Daoy (cell line): ENCODE measurements around the gene HSD17B14. TPM values are rescaled to one million over a fixed set of nuclear protein-coding genes. Genes with fewer than 3 reads are reported as not detected.

Source experiments
- total RNA-seq: library from RNA; depleted of rRNA; stranded (reverse); fragments of >200 nt; shearing (Covaris generic); gene quantifications from 2 replicates; pipeline ENCODE4 v1.2.3, GENCODE V29; 2014; rRNA removed

Gene HSD17B14
- total RNA-seq, 1 experiment from 2014 or later, result 0.69 TPM

Other genes with a start within 250 kb of the HSD17B14 start
- not detected in 2 replicates for gene SPACA4, start 229.7 kb downstream of the HSD17B14 start, total RNA-seq
- gene FAM83E, start 221.4 kb downstream of the HSD17B14 start, total RNA-seq, result not detected in 2 replicates
- gene RPL18, start 217.3 kb downstream of the HSD17B14 start, total RNA-seq, result 2,925 and 3,124 TPM in 2 replicates
- 5.1 and 12.7 TPM in 2 replicates for gene SPHK2, start 217.0 kb downstream of the HSD17B14 start, total RNA-seq
- gene DBP, start 199.1 kb downstream of the HSD17B14 start, total RNA-seq, result 3.0 and 10.0 TPM in 2 replicates
- gene CA11, start 190.3 kb downstream of the HSD17B14 start, total RNA-seq, result not detected in 2 replicates
- not detected in 2 replicates for gene NTN5, start 163.5 kb downstream of the HSD17B14 start, total RNA-seq
- gene FUT2, start 140.5 kb downstream of the HSD17B14 start, total RNA-seq, result not detected in 2 replicates
- gene MAMSTR, start 116.8 kb downstream of the HSD17B14 start, total RNA-seq, result 0.34 and 2.9 TPM in 2 replicates
- gene RASIP1, start 95.9 kb downstream of the HSD17B14 start, total RNA-seq, result 0.17 TPM in 1 of 2 replicates, not detected in the other
- not detected in 2 replicates for gene IZUMO1, start 89.6 kb downstream of the HSD17B14 start, total RNA-seq
- 0.39 TPM in 1 of 2 replicates, not detected in the other for gene FUT1, start 83.8 kb downstream of the HSD17B14 start, total RNA-seq
- not detected in 2 replicates for gene FGF21, start 81.0 kb downstream of the HSD17B14 start, total RNA-seq
- 29.5 and 36.7 TPM in 2 replicates for gene BCAT2, start 25.5 kb downstream of the HSD17B14 start, total RNA-seq
- 2.1 and 4.5 TPM in 2 replicates for gene PLEKHA4, start 32.1 kb upstream of the HSD17B14 start, total RNA-seq
- 50.7 and 56.2 TPM in 2 replicates for gene PPP1R15A, start 35.9 kb upstream of the HSD17B14 start, total RNA-seq
- not detected in 2 replicates for gene TULP2, start 62.3 kb upstream of the HSD17B14 start, total RNA-seq
- 105 and 106 TPM in 2 replicates for gene NUCB1, start 63.8 kb upstream of the HSD17B14 start, total RNA-seq
- gene DHDH, start 97.2 kb upstream of the HSD17B14 start, total RNA-seq, result not detected in 2 replicates
- gene BAX, start 118.4 kb upstream of the HSD17B14 start, total RNA-seq, result 43.7 and 54.2 TPM in 2 replicates
- 754 and 855 TPM in 2 replicates for gene FTL, start 128.8 kb upstream of the HSD17B14 start, total RNA-seq
- 19.2 and 36.8 TPM in 2 replicates for gene GYS1, start 156.8 kb upstream of the HSD17B14 start, total RNA-seq
- gene RUVBL2, start 157.4 kb upstream of the HSD17B14 start, total RNA-seq, result 550 and 590 TPM in 2 replicates
- gene LHB, start 180.6 kb upstream of the HSD17B14 start, total RNA-seq, result 0.60 and 4.0 TPM in 2 replicates
- gene CGB3, start 187.8 kb upstream of the HSD17B14 start, total RNA-seq, result 5.3 and 11.9 TPM in 2 replicates
- 2.2 TPM in 1 of 2 replicates, not detected in the other for gene CGB2, start 195.4 kb upstream of the HSD17B14 start, total RNA-seq
- gene CGB1, start 200.4 kb upstream of the HSD17B14 start, total RNA-seq, result not detected in 2 replicates
- gene CGB5, start 207.4 kb upstream of the HSD17B14 start, total RNA-seq, result 22.0 and 35.7 TPM in 2 replicates
- gene CGB8, start 212.6 kb upstream of the HSD17B14 start, total RNA-seq, result 27.8 and 31.4 TPM in 2 replicates
- 4.3 and 6.8 TPM in 2 replicates for gene CGB7, start 221.3 kb upstream of the HSD17B14 start, total RNA-seq
- not detected in 2 replicates for gene NTF4, start 228.3 kb upstream of the HSD17B14 start, total RNA-seq
- gene KCNA7, start 236.2 kb upstream of the HSD17B14 start, total RNA-seq, result not detected in 2 replicates
- 179 and 191 TPM in 2 replicates for gene SNRNP70, start 249.0 kb upstream of the HSD17B14 start, total RNA-seq